Esophagus squamous epithelium (tissue), 5 donors: ENCODE measurements around the gene PNKD. TPM values are rescaled to one million over a fixed set of nuclear protein-coding genes. Genes with fewer than 3 reads are reported as not detected.

Experiments used
- DNase-seq: peaks from one replicate; lab custom pipeline; 2025; lab: John Stamatoyannopoulos, UW
- H3K27ac ChIP-seq, 4 donors: fragments of 200-600 bp; sonication (generic); one replicate each; pipeline ENCODE4 v1.5.1; 2016 to 2019; ENCODE audit warnings: mild to moderate bottlenecking in 1 of 4
- H3K27me3 ChIP-seq, 4 donors: fragments of 200-600 bp; sonication (generic); 1 replicate in 3 of 4; 2 replicates in 1 of 4; pipeline versions ENCODE4 v1.5.1 to v1.6.0; 2017 to 2021; ENCODE audit warnings: antibody characterized with exemption in 1 of 4
- H3K36me3 ChIP-seq, 3 donors: fragments of 200-600 bp; sonication (generic); one replicate each; pipeline ENCODE4 v1.5.1; 2016 to 2019
- H3K4me1 ChIP-seq, 3 donors: fragments of 200-600 bp; sonication (generic); one replicate each; pipeline ENCODE4 v1.5.1; 2017 to 2019
- H3K4me3 ChIP-seq, 4 donors: fragments of 200-600 bp; sonication (generic); 1 replicate in 3 of 4; 2 replicates in 1 of 4; pipeline ENCODE4 v1.5.1; 2016 to 2019; ENCODE audit warnings: mild to moderate bottlenecking in 2 of 4, moderate library complexity in 1 of 4
- H3K9me3 ChIP-seq, 3 donors: fragments of 200-600 bp; sonication (generic); one replicate each; pipeline ENCODE4 v1.5.1; 2016 to 2019
- CTCF ChIP-seq, 6 experiments: fragments of 450-650 bp in 4 of 6; fragments of 200-600 bp in 2 of 6; sonication (generic) in 2 of 6; IDR thresholded peaks; one replicate each; pipeline ENCODE4 v1.5.1; 2016 to 2019; ENCODE audit warnings: antibody characterized with exemption in 6 of 6, mild to moderate bottlenecking in 4 of 6, moderate library complexity in 4 of 6
- POLR2A ChIP-seq, 4 donors: fragments of 450-650 bp; IDR thresholded peaks; one replicate each; pipeline ENCODE4 v1.6.1; 2017; ENCODE audit warnings: antibody characterized with exemption in 4 of 4, mild to moderate bottlenecking in 4 of 4, moderate library complexity in 3 of 4
- WGBS, 2 donors: methylation state at CpG; one replicate each; pipeline ENCODE4 v1.1.5; 2018; 5-methylcytosine and 5-hydroxymethylcytosine counted together
- intact Hi-C: fragments of 100-400 bp; cut with DNase I; formaldehyde crosslinking; loops from one replicate; pipeline ENCODE4 v1.15.0; 2022
- total RNA-seq, 4 donors: library from RNA; depleted of rRNA; stranded (reverse); fragments of >200 nt; gene quantifications; one replicate each; pipeline ENCODE4 v1.1.0, GENCODE V29; 2016
- donor health status: DM: yes; HTN: yes; CAD: no.

The PNKD gene
- total RNA-seq, 4 donors from 2014 or later, result 19.7 to 34.3 (median 28.0) TPM

- no peak overlapping the region for H3K4me3 ChIP-seq
- peaks cover 0 to 3% (median 2%) of the 10 kb centered on the region in 3 donors for H3K9me3 ChIP-seq
- TF ChIP-seq POLR2A (IDR thresholded peaks at IDR 0.05) (no peak), CTCF (IDR thresholded peaks at IDR 0.05) (no peak)
- H3K27me3 ChIP-seq, result no peaks in the 10 kb centered on the region
- no peak overlapping the region for H3K27ac ChIP-seq
- no peak for DNase-seq
- intact Hi-C loops, result loop anchor here (5.0 kb wide), 1 partner anchor 38 kb away; no protein-coding TSS in a partner anchor
- WGBS, 2 donors, result 86 to 89% methylated on average over 12 of the region's 12 CpGs
- H3K4me1 ChIP-seq, result peaks cover 0 to 9% (median 0%) of the 10 kb centered on the region in 3 donors
- peaks cover 0 to 15% (median 0%) of the 10 kb centered on the region in 3 donors for H3K36me3 ChIP-seq
These were observed 75.3 kb downstream of the PNKD start for GRCh38 chr2:218345491-218346236.

- Histone ChIP-seq H3K4me3 (no peak overlapping the region), H3K4me1 (peaks cover 0 to 9% (median 0%) of the 10 kb centered on the region in 3 donors), H3K9me3 (peaks cover 0 to 18% (median 14%) of the 10 kb centered on the region in 3 donors), H3K27me3 (no peaks in the 10 kb centered on the region), H3K36me3 (peaks cover 0 to 15% (median 0%) of the 10 kb centered on the region in 3 donors), H3K27ac (no peak overlapping the region)
- TF ChIP-seq CTCF (IDR thresholded peaks at IDR 0.05) (no peak), POLR2A (IDR thresholded peaks at IDR 0.05) (no peak)
- DNase-seq, result no peak
- 92% methylated on average over 5 of the region's 5 CpGs for WGBS, 2 donors
- intact Hi-C loops, result loop anchor here (5.0 kb wide), 1 partner anchor 40 kb away; no protein-coding TSS in a partner anchor
These were observed 76.9 kb downstream of the PNKD start for GRCh38 chr2:218347172-218347571.

GRCh38 chr2:218354045-218354444 lies 83.7 kb downstream of the PNKD start:
- intact Hi-C loops, result no loop called here
- H3K27ac ChIP-seq, result no peak overlapping the region
- no peak for TF ChIP-seq CTCF (IDR thresholded peaks at IDR 0.05)
- no peak for TF ChIP-seq POLR2A (IDR thresholded peaks at IDR 0.05)

DNA sequence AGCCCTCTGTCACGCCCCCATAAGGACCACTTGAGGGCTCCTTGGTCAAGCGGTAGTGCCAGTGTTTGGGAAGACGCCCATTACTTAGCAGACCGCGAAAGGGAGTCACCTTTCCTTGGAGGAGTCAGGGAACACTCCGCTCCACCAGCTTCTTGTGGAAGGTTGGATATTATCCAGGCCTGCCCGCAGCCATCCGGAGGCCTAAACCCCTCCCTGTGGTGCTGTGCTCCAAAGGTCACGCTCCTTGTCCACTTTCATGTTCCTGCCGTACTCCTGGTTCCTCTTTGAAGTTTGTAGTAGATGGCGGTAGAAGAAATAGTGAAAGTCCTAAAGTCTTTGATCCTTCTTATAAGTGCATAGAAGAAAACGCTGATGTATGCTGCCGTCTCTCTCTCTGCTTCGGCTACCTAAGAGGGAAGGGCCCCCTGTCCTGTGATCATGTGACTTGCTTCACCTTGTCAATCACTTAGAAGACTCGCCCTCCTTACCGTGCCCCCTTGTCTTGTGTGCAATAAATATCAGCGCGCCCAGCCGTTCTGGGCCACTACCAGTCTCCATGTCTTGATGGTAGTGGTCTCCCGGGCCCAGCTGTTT lies 84.6 kb downstream of the PNKD start:
- H3K9me3 ChIP-seq, result peaks cover 0 to 24% (median 14%) of the 10 kb centered on the region in 3 donors
- H3K36me3 ChIP-seq, result no peaks in the 10 kb centered on the region
- H3K4me1 ChIP-seq, result no peaks in the 10 kb centered on the region
- H3K4me3 ChIP-seq, result no peak overlapping the region
- WGBS, 2 donors, result 76 to 87% methylated on average over 20 of the region's 20 CpGs
- TF ChIP-seq CTCF (IDR thresholded peaks at IDR 0.05) (no peak), POLR2A (IDR thresholded peaks at IDR 0.05) (no peak)
- DNase-seq, result no peak
- intact Hi-C loops, result no loop called here
- H3K27ac ChIP-seq, result no peak overlapping the region
- H3K27me3 ChIP-seq, result no peaks in the 10 kb centered on the region

More at GRCh38 chr2:218354045-218354444, 83.7 kb downstream of the PNKD start:
- H3K9me3 ChIP-seq, result peaks cover 0 to 24% (median 14%) of the 10 kb centered on the region in 3 donors
- no peaks in the 10 kb centered on the region for H3K27me3 ChIP-seq
- DNase-seq, result no peak
- H3K4me3 ChIP-seq, result no peak overlapping the region
- 91 to 95% methylated on average over 9 to 14 of the region's 14 CpGs for whole genome bisulfite sequencing, 2 donors
- H3K36me3 ChIP-seq, result no peaks in the 10 kb centered on the region
- H3K4me1 ChIP-seq, result no peaks in the 10 kb centered on the region
